Ovary (tissue), 3 donors: ENCODE results near the gene RFX8.

Experiments used
- POLR2A ChIP-seq: fragments of 450-650 bp; IDR thresholded peaks from one replicate; pipeline ENCODE4 v1.6.1; 2017; ENCODE audit warnings: antibody characterized with exemption, mild to moderate bottlenecking, moderate library complexity
- TF ChIP-seq, protein P1 (sequence below), 3 donors: fragments of 450-650 bp in 2 of 3; fragments of 200-600 bp in 1 of 3; IDR thresholded peaks; one replicate each; pipeline versions ENCODE4 v1.5.1 to v1.8.0; 2016 to 2022; ENCODE audit warnings: antibody characterized with exemption in 3 of 3, mild to moderate bottlenecking in 1 of 3
- donor health status: DM: no; HTN: no; CAD: no.

DNA sequence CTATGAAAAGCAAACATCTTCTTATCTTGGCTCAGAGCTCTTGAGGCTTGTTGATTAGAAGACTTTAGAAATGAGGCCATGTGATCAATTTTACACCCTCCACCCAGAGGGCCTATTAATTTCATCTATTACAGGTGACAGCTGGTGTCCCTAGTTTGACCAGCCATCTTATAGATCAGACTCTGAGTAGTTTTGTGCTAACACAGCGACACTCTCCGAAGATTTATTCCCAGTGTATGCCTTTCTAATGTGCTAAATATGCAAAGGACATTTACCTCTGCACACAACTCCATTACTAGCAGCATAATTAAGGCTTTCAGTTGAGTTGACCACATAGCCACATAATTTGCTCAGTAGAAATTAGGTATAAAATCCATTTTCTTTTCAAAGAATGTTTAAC lies 2.6 kb upstream of the RFX8 start:
- TF ChIP-seq, protein P1, sequence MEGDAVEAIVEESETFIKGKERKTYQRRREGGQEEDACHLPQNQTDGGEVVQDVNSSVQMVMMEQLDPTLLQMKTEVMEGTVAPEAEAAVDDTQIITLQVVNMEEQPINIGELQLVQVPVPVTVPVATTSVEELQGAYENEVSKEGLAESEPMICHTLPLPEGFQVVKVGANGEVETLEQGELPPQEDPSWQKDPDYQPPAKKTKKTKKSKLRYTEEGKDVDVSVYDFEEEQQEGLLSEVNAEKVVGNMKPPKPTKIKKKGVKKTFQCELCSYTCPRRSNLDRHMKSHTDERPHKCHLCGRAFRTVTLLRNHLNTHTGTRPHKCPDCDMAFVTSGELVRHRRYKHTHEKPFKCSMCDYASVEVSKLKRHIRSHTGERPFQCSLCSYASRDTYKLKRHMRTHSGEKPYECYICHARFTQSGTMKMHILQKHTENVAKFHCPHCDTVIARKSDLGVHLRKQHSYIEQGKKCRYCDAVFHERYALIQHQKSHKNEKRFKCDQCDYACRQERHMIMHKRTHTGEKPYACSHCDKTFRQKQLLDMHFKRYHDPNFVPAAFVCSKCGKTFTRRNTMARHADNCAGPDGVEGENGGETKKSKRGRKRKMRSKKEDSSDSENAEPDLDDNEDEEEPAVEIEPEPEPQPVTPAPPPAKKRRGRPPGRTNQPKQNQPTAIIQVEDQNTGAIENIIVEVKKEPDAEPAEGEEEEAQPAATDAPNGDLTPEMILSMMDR (IDR thresholded peaks at IDR 0.05) = no peak
- TF ChIP-seq POLR2A = no peak
